ENCODE data around the gene ACVR1B. TPM values are rescaled to one million over a fixed set of nuclear protein-coding genes. Genes with fewer than 3 reads are reported as not detected.

ACVR1B gene
- total and polyA plus RNA-seq, 2 donors (not counting 3 experiments of a cell fraction or from before 2014, with no cell fraction given), result 29.0 to 33.7 TPM

- DNase-seq (ENCODE audit: low read depth, low spot score), result peak; percentile 66
- Histone ChIP-seq H2AFZ (ENCODE audit: low read depth, low read length) (no peak overlapping the region), H4K20me1 (replicated peaks; ENCODE audit: control insufficient read depth, extremely low read depth, insufficient read depth, low read length) (no peaks in the 10 kb centered on the region), H3K36me3 (ENCODE audit: control insufficient read depth in 2 of 2, extremely low read depth in 1 of 2, insufficient read depth in 2 of 2, low read length in 2 of 2) (peaks cover 36 to 59% of the 10 kb centered on the region in 2 experiments), H3K9ac (replicated peaks; ENCODE audit: extremely low read depth, insufficient read depth, low read length) (no peak overlapping the region), H3K79me2 (ENCODE audit: control insufficient read depth, insufficient read depth, low read length) (peaks cover 49% of the 10 kb centered on the region), H3K9me3 (replicated peaks; ENCODE audit: control insufficient read depth, insufficient read depth, low read length) (no peaks in the 10 kb centered on the region), H3K27me3 (ENCODE audit: control insufficient read depth in 2 of 2, insufficient read depth in 2 of 2, low read length in 2 of 2) (no peaks in the 10 kb centered on the region), H3K4me3 (replicated peaks in 1 of 3; ENCODE audit: insufficient read depth in 1 of 3, low read depth in 1 of 3, low read length in 3 of 3) (no peak overlapping the region), H3K4me1 (ENCODE audit: control insufficient read depth, extremely low read depth, insufficient read depth, low read length) (peaks cover 25% of the 10 kb centered on the region), H3K27ac (ENCODE audit: insufficient read depth, low read depth, low read length) (no peak overlapping the region), H3K4me2 (ENCODE audit: insufficient read depth, low read length) (no peak overlapping the region), H3K9me1 (replicated peaks; ENCODE audit: control insufficient read depth, extremely low read depth, insufficient read depth, low read length) (no peaks in the 10 kb centered on the region)
- TF ChIP-seq POLR2A (IDR thresholded peaks at IDR 0.05; ENCODE audit: low read depth, low read length) (peak; percentile 48), GATA2 (IDR thresholded peaks at IDR 0.05; ENCODE audit: insufficient read depth, insufficient read length, low read depth, low read length) (no peak)
- TF ChIP-seq, protein P1, sequence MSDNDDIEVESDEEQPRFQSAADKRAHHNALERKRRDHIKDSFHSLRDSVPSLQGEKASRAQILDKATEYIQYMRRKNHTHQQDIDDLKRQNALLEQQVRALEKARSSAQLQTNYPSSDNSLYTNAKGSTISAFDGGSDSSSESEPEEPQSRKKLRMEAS (IDR thresholded peaks at IDR 0.05; ENCODE audit: insufficient read depth, insufficient read length), result no peak
- TF ChIP-seq, protein P2, sequence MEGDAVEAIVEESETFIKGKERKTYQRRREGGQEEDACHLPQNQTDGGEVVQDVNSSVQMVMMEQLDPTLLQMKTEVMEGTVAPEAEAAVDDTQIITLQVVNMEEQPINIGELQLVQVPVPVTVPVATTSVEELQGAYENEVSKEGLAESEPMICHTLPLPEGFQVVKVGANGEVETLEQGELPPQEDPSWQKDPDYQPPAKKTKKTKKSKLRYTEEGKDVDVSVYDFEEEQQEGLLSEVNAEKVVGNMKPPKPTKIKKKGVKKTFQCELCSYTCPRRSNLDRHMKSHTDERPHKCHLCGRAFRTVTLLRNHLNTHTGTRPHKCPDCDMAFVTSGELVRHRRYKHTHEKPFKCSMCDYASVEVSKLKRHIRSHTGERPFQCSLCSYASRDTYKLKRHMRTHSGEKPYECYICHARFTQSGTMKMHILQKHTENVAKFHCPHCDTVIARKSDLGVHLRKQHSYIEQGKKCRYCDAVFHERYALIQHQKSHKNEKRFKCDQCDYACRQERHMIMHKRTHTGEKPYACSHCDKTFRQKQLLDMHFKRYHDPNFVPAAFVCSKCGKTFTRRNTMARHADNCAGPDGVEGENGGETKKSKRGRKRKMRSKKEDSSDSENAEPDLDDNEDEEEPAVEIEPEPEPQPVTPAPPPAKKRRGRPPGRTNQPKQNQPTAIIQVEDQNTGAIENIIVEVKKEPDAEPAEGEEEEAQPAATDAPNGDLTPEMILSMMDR (IDR thresholded peaks at IDR 0.05; ENCODE audit: extremely low read depth in 1 of 2, insufficient read depth in 1 of 2, low read depth in 1 of 2, low read length in 2 of 2), result no peak
- dilution Hi-C loops (cut with MboI; ENCODE audit: extremely low pct_ligation_motif_present, low sequenced_read_pairs) (no loop called here), intact Hi-C loops (cut with micrococcal nuclease) (no loop called here)
- BruUV-seq (replicated peaks), result no TSS peak
- peak; percentile 48 for FAIRE-seq
- ChIA-PET CTCF (interaction anchor here (0.8 to 12.8 kb wide), 4 partner anchors 10 to 63 kb away, joined by 3 to 393 read pairs (median 4); partner anchors contain the start of gene ACVRL1), POLR2A (interaction anchor here (1.2 kb wide), 1 partner anchor 13 kb away, joined by 3 read pairs; no protein-coding TSS in a partner anchor)
Measured at GRCh38 chr12:51917746-51918453, 33.6 kb upstream of the ACVR1B start.
